ENCODE measurements around the gene NDUFV2. TPM values are rescaled to one million over a fixed set of nuclear protein-coding genes. Genes with fewer than 3 reads are reported as not detected.

Gene NDUFV2
- polyA plus RNA-seq, 1 experiment = 207 TPM

DNA sequence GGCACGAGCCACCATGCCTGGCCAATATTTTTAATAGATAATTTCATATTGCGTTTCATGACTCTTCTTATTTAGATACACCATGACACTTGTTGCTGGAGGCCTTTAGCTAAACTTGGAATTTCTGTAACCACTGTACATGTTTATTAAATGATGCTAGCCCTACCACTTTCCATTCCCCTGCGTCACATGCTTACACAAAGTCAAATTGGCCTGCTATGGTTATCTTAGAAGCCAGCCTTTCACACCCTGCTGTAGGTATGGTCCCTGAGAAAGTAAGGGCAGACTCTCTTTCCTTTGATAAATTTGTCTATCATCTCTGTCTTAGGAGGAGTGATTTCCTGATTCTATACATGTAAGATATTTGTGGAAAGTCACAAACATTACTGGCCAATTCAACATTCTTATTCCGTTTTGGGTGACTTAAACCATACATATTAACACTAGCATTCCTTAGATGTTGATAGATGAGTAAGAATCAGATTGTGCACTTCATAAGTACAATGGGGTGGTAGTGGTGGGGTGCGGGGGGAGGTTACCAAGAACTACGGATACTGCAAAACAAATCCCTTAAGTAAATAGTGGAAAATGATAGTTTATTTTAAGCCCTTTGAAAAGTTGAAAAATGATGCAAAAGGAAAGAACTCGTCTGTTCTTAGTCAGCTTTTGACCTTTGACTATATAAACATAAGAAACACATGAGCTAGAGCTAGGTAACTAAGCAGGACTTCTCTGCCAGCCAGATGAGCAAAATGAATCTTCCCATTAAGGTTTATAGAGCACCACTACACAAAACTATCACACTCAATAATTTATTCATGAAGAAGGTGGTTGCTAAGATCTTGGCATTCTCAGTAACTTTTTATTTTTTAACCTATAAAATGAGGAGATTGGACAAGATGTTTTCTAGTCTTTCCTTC is 7.9 kb upstream of the NDUFV2 start:
- TF ChIP-seq, protein P1, sequence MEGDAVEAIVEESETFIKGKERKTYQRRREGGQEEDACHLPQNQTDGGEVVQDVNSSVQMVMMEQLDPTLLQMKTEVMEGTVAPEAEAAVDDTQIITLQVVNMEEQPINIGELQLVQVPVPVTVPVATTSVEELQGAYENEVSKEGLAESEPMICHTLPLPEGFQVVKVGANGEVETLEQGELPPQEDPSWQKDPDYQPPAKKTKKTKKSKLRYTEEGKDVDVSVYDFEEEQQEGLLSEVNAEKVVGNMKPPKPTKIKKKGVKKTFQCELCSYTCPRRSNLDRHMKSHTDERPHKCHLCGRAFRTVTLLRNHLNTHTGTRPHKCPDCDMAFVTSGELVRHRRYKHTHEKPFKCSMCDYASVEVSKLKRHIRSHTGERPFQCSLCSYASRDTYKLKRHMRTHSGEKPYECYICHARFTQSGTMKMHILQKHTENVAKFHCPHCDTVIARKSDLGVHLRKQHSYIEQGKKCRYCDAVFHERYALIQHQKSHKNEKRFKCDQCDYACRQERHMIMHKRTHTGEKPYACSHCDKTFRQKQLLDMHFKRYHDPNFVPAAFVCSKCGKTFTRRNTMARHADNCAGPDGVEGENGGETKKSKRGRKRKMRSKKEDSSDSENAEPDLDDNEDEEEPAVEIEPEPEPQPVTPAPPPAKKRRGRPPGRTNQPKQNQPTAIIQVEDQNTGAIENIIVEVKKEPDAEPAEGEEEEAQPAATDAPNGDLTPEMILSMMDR (IDR thresholded peaks at IDR 0.05; ENCODE audit: low read depth, low read length) = no peak
- Histone ChIP-seq H3K4me3 (ENCODE audit: low read depth, low read length) (no peak overlapping the region), H3K27me3 (ENCODE audit: control insufficient read depth, insufficient read depth, low read length) (no peaks in the 10 kb centered on the region), H3K27ac (ENCODE audit: low read depth, low read length) (peak overlapping the region; percentile 90), H3K9me3 (ENCODE audit: control insufficient read depth, insufficient read depth, low read length) (no peaks in the 10 kb centered on the region)
- DNase-seq (ENCODE audit: low read depth, low spot score) = peak; percentile 79
- POLR2A ChIA-PET = interaction anchor here (0.8 to 1.6 kb wide), 4 partner anchors 11 to 146 kb away, joined by 3 to 7 read pairs (median 4); no protein-coding TSS in a partner anchor
- CTCF ChIA-PET = interaction anchor here (0.6 to 1.9 kb wide), 2 partner anchors 16 to 21 kb away, joined by 4 to 5 read pairs; no protein-coding TSS in a partner anchor

DNA sequence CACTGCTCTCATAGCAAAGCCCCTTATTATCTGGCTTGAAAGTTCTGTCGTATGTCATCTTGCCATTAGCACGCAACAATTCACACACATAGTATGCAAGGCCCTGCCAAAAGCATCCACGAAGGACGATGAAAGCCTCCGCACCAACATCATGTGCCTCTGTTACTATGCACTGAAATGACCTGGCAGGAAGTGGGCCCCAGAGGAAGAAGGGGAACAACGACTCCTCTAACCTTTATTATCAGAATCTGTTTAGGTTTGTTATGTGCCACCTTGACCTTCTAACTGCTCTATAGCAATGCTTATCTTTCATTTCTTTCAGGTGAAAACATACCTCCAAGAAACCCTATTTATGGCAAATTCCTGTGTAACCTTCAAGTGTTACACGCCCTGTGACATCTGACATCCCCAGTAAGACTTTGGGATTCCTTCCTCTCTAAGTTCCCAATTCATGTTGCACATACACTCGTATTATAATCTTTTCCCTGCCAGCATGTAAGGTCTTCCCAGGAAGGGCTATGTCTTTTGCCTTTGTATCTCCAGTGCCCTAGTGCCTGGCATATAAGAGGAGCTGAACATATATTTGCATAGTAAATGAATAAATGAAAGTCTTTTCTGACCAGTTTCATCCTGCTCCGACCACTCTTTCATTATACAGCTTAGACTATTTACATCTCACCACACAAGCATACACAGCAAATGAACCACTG is 7.0 kb upstream of the NDUFV2 start:
- CTCF ChIA-PET = interaction anchor here (0.5 kb wide), 1 partner anchor 18 kb away, joined by 6 read pairs; no protein-coding TSS in a partner anchor
- H3K27me3 ChIP-seq (ENCODE audit: control insufficient read depth, insufficient read depth, low read length) = no peaks in the 10 kb centered on the region
- peak; percentile 37 for DNase-seq (ENCODE audit: low read depth, low spot score)
- POLR2A ChIA-PET = interaction anchor here (0.8 to 1.6 kb wide), 3 partner anchors 12 to 41 kb away, joined by 3 to 6 read pairs (median 3); partner anchors contain the start of gene ANKRD12
- peak overlapping the region; percentile 90 for H3K27ac ChIP-seq (ENCODE audit: low read depth, low read length)
- TF ChIP-seq, protein P1 (IDR thresholded peaks at IDR 0.05; ENCODE audit: low read depth, low read length) = no peak
- no peak overlapping the region for H3K4me3 ChIP-seq (ENCODE audit: low read depth, low read length)
- H3K9me3 ChIP-seq (ENCODE audit: control insufficient read depth, insufficient read depth, low read length) = no peaks in the 10 kb centered on the region

DNA sequence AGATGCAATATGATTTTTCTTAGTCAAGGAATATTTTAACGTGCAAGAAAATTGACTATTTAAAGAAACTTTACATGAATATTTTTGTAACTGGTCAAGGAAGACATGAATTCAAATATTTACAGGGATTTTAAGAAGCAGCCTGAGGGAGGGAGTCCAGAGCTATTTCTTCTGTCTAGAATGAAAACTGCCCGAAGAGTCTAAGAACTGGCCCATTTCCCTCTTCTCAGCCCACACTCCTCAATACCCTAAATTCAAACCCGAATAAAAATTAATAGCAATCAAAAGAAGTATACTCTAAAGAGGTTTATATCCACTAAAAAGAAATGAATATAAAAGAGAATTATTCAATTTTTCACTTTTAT is 6.5 kb upstream of the NDUFV2 start:
- no peak for DNase-seq (ENCODE audit: low read depth, low spot score)
- ChIA-PET CTCF (interaction anchor here (0.5 kb wide), 1 partner anchor 19 kb away, joined by 6 read pairs; no protein-coding TSS in a partner anchor), POLR2A (interaction anchor here (1.3 kb wide), 1 partner anchor 41 kb away, joined by 3 read pairs; the partner anchor contains the start of gene ANKRD12)
- no peak overlapping the region for H3K4me3 ChIP-seq (ENCODE audit: low read depth, low read length)
- TF ChIP-seq, protein P1 (IDR thresholded peaks at IDR 0.05; ENCODE audit: low read depth, low read length) = no peak
- no peaks in the 10 kb centered on the region for H3K9me3 ChIP-seq (ENCODE audit: control insufficient read depth, insufficient read depth, low read length)
- no peak overlapping the region for H3K27ac ChIP-seq (ENCODE audit: low read depth, low read length)
- H3K27me3 ChIP-seq (ENCODE audit: control insufficient read depth, insufficient read depth, low read length) = no peaks in the 10 kb centered on the region

DNA sequence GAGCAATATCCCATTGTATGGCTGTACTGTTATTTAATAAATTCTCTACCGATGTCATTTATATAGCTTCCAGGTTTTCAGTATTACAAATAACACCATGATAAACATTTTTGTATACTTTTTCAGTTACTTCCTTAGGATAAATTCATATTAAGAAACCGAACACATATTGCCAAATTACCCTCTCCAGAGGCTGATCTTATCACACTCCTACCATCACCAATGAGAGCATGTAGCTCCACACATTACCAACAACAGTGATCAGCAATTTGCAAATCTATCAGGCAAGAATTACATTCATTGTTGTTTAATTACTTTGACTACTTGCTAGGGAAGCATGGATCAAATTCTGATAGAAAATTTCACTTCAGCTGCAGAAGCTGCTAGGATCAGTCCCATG is 5.8 kb upstream of the NDUFV2 start:
- TF ChIP-seq, protein P1 (IDR thresholded peaks at IDR 0.05; ENCODE audit: low read depth, low read length) = no peak
- H3K4me3 ChIP-seq (ENCODE audit: low read depth, low read length) = no peak overlapping the region
- H3K27me3 ChIP-seq (ENCODE audit: control insufficient read depth, insufficient read depth, low read length) = no peaks in the 10 kb centered on the region
- ChIA-PET POLR2A (interaction anchor here (1.3 kb wide), 1 partner anchor 40 kb away, joined by 3 read pairs; the partner anchor contains the start of gene ANKRD12), CTCF (no interaction called here)
- no peaks in the 10 kb centered on the region for H3K9me3 ChIP-seq (ENCODE audit: control insufficient read depth, insufficient read depth, low read length)
- no peak for DNase-seq (ENCODE audit: low read depth, low spot score)
- H3K27ac ChIP-seq (ENCODE audit: low read depth, low read length) = no peak overlapping the region

Measured in AG04450 (cell line).